HG03565 (cell line): Measurements from ENCODE around the gene CGB1.

Experiments
- ATAC-seq: cut with Tn5 transposase; IDR thresholded peaks from one replicate; pipeline ENCODE4 v1.9.1; 2021; ENCODE audit warnings: mild to moderate bottlenecking, moderate library complexity; ENCODE audit not compliant: unreplicated experiment

The CGB1 gene

DNA sequence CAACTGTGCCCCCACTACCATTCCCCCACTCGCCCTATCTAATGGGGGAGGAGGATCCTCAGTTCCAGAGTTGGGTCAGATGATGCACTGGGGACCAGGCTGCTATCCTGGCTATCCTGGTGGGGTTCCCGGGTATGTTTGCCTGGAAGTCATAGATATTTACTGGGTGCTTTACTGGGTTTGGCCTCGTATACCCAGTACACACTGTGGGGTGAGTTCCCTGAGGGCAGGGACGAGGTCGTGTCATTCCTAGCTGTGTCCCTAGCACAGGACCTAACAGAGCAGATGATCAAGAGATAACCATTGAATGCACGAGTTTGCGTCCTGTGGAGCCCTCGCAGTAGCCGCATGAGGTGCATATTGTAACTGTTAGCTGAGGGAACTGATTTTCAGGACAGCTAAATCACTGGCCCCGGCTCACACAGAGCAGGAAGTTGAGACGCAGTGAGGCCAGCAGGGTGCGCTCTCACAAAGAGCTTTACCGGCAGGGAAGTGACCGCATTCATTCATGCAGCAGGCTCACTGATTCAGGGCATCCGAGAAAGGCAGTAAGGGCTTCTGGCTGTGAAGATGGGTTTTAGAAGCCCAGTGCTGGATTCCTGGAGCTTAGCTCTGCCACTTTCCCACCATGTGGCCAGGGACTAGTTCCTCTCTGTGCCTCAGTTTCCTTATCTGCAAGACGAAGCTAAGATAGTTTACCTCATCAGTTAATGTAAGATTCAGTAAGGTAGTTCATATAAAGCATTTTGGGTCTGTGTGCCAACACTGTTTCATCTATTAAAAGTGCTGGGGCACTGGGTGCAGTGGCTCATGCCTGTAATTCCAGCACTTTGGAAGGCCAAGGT, 37.0 kb downstream of the CGB1 start:
- ATAC-seq: no peak

DNA sequence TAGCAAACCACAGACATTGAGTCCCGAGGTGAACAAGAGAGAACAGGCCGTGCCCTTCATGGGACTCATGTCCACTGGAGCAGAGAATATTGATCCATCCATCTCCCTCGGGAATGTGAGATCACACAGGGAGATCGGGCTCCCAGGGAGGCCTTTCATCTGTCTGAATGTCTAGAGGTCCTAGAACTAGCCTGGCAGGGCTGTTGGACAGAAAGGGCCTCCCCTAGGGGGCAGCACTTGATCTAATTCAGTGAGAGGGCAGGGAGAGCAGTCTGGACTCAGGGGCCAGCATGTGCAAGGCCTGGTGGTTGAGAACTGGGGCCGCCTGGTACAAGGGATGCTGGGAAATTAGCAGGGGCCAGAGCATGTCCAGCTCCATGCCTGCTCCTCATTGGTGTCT, 38.7 kb downstream of the CGB1 start:
- ATAC-seq: no peak

DNA sequence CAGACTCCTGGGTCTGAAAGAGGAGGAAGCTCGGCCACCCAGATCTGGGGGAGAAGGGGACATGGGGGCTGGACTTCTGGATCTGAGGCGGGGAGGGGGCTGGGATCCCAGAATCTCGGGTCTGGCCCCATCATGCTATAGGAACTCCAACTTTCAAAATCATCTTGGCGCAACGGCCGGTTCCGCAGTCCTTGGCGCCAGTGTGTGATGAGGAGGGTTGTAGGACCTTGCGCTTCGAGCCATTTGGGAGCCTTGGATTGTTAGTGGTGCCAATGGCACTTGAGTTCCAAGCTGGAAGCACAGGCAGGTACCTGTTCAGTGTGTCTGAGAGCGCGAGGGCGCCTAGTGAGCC, 42.7 kb downstream of the CGB1 start:
- ATAC-seq: no peak

DNA sequence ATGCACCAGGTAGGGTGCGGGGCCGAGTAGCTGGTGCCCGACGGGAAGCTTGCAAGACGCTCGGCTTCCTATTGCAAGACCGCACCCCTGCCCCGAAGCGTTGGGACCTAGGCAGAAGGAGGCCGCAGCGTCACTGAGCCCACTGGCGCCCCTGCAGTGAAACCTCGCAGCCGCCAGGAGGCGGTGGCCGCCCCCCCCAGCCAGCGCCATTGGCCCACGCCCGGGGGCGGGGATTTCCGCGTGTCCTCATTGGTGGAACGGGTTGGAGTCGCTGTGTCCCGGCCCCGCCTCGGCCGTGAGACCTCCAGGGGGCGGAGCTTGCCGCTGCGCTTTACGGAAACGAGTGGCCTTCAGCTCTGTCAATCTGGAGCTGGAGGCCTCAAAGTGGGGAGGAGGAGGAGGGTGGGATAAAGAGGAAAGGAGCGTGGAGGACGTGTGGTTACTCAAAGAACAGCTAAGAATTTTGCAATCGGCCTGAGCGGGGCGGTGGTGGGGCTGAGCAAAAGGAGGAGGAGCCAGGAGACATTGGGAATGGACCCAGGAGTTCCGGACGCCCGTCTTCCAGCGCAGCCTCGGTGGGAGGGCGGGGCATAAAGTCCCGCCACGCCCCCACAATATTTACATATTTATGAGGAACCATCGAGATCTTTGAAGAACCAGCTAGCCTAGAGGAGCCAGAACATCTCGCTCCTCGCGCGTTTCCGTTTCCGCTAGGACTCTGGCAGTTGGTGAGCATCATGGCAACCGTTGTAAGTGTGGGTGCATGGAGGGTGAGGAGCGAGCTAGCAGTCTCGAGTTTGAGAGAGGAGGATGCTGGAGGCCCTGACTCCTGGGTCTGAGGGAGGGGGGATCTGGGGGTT, 43.3 kb downstream of the CGB1 start, which contains the start of the genes GYS1 and RUVBL2:
TSS of gene GYS1 (minus strand) at position 135 of the 860 bp plus-strand sequence. CDS start 197 bp downstream, outside the sequence.
TSS of gene RUVBL2 (plus strand) at position 713 of the 860 bp plus-strand sequence. CDS start at position 738, 25 bp downstream.
- ATAC-seq: peak; percentile 80

DNA sequence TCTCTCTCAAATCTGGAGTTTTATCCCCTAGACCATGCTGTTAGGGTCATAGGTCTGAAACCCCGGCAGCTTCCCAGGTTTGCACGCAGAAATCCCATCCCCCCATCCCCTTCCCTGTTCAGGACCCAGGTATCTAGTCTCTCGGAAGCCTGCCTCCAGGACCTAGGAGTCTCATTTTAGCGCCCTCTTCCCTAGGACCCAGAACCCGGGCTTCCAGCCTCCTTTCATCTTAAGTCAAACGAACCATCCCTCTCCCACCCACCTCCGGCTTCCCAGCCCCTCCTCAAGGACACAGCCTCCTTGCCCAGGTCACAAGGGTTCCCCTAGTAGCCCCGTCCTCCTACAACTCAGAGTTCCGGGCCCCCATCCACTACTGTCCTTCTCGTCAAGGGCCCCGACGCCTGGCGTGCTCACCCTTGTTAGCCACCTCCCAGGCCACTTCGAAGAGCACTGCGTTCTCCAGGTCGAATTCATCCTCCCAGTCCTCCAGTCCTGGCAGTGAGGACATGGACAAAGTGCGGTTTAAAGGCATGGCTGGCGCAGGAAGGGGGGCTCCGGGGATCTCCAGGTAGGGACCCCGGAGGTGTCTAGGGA, 44.0 kb downstream of the CGB1 start:
- no peak for ATAC-seq

DNA sequence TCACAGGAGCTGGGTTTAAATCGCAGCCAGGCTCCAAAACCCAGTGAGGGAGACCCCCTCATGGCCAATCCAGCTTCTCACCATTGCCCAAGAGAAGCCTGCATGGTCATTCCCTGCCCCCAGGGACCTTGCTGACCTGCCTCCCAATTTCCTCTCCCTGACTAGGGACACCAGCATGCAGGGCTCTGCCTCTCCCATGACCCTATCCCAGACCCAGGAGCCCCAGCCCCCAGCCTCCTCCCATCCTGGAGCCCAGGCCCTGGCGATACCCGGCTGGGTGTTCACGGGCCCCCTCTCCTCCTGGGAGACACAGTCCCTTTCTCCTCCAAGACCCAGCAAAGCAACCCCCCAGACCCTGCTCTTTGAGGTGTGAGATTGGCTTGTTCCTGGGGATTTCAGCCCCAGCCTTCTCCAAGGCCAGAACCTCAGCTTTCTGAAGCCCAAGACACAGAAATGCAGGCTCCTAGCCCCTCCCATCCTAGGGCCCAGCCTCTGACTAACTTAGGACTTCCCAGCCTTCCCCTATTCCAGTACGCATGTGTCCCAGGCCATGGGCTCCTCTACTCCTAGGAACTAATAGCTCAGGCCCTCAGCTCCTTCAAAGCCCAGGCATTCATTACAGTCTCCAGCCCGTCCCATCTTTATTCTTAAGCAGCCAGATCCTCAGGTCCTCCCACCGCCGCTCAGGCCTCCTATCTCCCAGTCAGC, 44.7 kb downstream of the CGB1 start:
- no peak for ATAC-seq

DNA sequence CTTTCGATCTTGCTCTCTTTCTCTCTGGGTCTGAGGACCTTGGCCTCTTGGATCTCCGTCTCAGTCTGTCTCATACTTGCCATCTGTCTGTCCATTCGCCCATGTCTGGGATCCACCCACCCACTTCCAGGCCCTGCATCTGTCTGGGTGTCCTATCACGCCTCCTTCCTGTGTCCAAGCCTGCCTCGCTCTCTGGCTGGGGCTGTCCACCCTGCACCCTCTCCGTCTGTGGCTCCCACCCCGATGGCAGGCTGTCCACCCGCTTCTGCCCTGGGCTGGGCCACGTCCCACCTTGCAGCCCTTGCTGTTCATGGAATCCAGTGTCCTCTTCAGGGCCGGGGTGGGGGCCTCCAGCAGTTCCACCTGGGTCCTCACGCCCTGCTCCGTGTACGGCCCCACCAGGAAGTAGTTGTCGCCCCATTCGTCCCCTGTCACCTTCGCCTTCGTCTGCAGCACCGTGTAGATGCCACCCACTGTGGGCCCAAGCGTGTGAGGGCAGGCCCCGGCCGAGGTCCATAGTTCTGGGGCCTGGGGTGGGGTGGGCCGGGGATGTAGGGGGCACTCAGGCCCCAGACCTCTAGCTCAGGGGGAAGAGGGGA, 45.6 kb downstream of the CGB1 start:
- ATAC-seq: no peak

DNA sequence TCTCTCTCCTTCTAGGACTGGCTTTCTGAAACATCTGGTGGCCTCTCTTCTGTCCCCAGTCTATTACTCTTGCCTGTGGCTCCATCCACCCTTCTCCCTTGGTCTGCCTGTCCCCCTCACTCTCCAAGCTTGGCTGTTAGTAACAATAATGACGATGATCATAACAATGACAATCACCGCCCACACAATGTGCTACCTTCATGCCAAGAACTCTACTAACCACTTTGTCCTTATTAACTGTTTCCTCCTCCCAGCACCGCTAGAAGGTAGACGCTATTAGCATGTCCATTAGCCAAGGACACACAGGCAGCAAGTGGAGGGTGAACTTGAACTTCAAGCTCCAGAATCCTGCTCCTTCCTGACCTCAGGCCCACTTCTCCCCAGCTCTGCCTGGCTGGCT, 46.3 kb downstream of the CGB1 start:
- no peak for ATAC-seq

DNA sequence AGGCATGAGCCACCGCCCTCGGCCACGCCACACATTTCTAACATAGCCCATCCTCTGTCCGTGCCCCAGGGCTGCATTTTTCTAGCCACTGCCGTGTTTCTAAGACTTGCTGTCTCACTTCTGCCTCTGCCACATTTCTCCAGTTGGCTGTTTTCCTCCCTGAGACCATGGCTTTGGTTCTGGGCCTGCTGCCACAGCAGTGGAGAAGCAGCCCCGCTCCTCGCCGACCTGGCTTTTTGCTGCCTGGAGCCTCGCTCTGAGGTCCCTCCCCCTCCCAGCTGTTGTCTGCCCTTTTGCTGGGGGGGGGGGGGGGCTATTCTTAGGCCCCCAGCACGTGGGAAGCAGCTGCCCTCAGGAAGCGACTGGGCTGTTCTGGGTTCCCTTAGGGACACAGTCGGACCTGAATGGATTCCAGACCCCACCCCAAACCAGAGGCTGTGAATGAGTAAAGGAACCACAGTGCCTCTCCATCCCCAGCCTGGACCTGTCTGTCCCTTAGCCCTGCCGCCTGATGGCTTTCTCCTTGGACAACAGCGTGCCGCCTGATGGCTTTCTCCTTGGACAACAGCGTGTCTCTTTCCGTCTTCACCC, 46.9 kb downstream of the CGB1 start:
- no peak for ATAC-seq

DNA sequence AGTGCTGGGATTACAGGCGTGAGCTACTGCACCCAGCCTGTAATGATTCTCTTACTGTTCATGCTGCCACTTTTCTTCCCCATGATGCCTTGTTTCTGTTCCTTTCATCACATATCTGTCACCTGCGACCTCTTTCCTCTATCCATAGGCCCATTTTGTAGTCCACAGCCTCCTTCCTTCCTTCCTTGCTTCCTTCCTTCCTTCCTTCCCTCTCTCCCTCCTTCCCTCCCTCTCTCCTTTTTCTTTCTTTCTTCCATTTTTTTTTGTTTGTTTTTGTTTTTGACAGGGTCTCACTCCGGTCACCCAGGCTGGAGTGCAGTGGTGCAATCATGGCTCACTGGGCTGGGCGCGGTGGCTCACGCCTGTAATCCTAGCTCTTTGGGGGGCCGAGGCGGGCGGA, 47.8 kb downstream of the CGB1 start:
- ATAC-seq: no peak

DNA sequence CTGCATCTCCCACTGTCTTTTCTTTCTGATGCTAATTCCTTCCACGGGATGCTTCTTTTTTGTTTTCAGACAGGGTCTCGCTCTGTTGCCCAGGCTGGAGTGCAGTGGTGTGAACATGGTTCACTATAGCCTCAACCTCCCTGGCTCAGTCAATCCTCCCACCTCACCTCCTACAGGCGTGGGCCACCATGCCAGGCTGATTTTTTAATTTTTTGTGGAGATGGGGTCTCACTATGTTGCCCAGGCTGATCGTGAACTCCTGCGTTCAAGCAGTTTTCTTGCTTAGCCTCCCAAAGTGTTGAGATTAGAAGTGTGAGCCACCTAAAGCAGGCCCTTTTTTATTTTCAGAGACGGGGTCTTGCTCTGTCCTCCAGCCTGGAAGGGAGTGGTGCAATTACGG, 48.4 kb downstream of the CGB1 start:
- ATAC-seq: no peak

DNA sequence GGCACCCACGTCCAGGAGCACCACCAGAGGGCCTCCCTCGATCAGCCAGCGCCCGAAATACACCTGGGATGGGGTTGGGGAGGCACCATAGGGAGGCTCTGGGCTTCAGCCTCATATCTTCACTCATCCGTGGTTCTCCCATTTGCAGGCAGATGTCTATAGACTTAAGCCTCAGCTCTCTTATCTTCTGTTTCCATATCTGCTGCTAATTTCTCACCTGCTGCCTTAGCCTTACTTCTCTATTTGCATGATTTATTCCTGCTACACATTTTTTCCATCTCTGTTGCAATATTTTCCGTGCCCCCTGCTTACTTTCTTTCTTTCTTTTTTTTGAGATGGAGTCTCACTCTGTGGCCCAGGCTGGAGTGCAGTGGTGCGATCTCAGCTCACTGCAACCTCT, 49.4 kb downstream of the CGB1 start:
- ATAC-seq: no peak

DNA sequence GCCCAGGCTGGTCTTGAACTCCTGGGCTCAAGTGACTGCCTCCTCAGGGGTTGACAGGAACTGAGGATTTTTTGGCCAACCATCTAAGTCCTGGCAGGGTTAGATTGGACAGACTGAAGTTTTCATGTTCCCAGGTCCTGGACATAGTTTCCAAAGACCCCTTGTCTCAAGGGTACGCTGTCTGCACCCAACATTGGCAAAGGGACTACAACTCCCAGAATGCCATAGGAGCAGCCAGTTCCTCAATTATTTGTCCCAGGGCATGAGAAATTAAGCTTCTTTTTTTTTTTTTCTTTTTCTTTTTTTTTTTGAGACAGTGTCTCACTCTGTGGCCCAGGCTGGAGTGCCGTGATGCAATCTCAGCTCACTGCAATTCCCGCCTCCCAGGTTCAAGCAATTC, 50.5 kb downstream of the CGB1 start:
- no peak for ATAC-seq

DNA sequence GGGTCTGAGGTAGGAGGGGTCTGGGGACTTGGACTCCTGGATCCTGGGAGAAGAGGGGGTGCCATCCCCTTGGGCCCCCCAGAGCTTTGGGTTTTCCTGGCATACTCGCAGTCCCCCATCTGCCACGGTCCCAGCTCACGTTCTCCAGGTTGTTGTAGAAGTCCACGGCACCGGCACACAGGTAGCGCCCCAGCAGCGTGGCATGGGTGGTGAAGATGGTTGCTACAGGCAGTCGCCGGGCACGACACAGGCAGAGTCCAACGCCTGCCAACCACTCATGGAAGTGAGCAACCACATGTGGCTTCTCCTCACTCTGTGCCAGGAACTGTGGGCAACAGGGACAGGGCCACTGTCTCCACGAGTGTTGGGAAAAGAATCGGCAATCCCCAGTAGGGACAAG, 51.0 kb downstream of the CGB1 start:
- no peak for ATAC-seq
